AG09319 (cell line): ENCODE data around the gene MARK3.
A peak's percentile ranks its signal among the peaks of the same experiment; 100 is the strongest.
"Not testable (repeated sequence)": the region's sequence is repeated elsewhere in the genome, so short reads cannot be mapped to it uniquely, and the experiment has no call there.

ENCODE experiments used
- DNase-seq: peaks from one replicate; pipeline ENCODE4 v3.0.0-alpha.2; 2010; ENCODE audit warnings: low read depth; ENCODE audit errors: extremely low read depth
- CTCF ChIP-seq: IDR thresholded peaks from 2 replicates; pipeline ENCODE4 v1.5.1; 2011; ENCODE audit warnings: low read depth, mild to moderate bottlenecking, inconsistent platforms, low read length, moderate library complexity

Gene MARK3

GRCh38 chr14:103524002-103524935 lies 139.1 kb downstream of the MARK3 start:
- TF ChIP-seq CTCF = no peak
- no peak for DNase-seq

- DNase-seq = not testable (repeated sequence)
Measured at GRCh38 chr14:103525430-103526246, 140.4 kb downstream of the MARK3 start.

GRCh38 chr14:103526247-103526913 lies 141.2 kb downstream of the MARK3 start:
- no peak for DNase-seq
- TF ChIP-seq CTCF = no peak

GRCh38 chr14:103526914-103527248 lies 141.7 kb downstream of the MARK3 start:
- DNase-seq = no peak
- no peak for TF ChIP-seq CTCF

- no peak for DNase-seq
- no peak for TF ChIP-seq CTCF
Measured at GRCh38 chr14:103527408-103528145, 142.4 kb downstream of the MARK3 start.

GRCh38 chr14:103528146-103528586 lies 143.0 kb downstream of the MARK3 start:
- TF ChIP-seq CTCF = no peak
- DNase-seq = no peak

- TF ChIP-seq CTCF = no peak
- DNase-seq = peak; percentile 78
Measured at GRCh38 chr14:103528587-103529382, 143.6 kb downstream of the MARK3 start, which contains the start of gene TRMT61A. Gene TRMT61A, plus strand, starts transcription at chr14:103529196. Its CDS starts 783 bp downstream, at chr14:103529979.
